ENCODE measurements around the gene OR5A1. TPM values are rescaled to one million over a fixed set of nuclear protein-coding genes. Genes with fewer than 3 reads are reported as not detected.

The OR5A1 gene
- total RNA-seq, result not detected

DNA sequence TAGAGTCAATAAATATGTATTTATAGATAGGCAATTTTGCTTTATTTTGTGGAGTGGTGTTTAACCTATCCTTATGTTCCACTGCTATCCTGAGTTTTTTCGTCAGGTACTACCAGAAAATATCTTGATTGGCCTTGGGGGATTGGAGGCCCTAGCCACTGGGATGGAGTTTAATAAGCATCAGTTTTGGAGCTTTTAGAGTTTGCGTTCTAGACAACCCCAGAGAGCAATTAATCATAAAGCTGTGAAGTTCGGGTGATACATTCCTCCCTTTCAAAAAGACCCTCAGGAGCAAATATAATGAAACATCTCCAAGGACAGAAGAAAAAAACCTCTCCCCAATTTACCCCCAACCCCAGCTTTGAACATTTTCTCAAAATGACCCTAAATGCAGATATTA is at the start of gene OR5A1:
OR5A1 (plus strand) TSS at position 301 of the 400 bp plus-strand sequence. CDS start 6,700 bp downstream, outside the sequence.
- H3K4me1 ChIP-seq, result no peaks in the 10 kb centered on the region
- no peaks in the 10 kb centered on the region for H3K36me3 ChIP-seq
- H3K27ac ChIP-seq, result no peak within 1 kb of the TSS
- H3K9me3 ChIP-seq, result no peaks in the 10 kb centered on the region
- WGBS, 2 donors (ENCODE audit: low coverage in 1 of 2), result 52 to 89% methylated on average over 2 of the region's 3 CpGs
- no peak for TF ChIP-seq POLR2A (IDR thresholded peaks at IDR 0.05)
- no peak for TF ChIP-seq POLR2AphosphoS5 (IDR thresholded peaks at IDR 0.05)
- no peak for TF ChIP-seq EP300 (IDR thresholded peaks at IDR 0.05)
- ATAC-seq, result no peak
- H3K4me3 ChIP-seq, result no peak within 1 kb of the TSS
- H3K27me3 ChIP-seq, result no peaks in the 10 kb centered on the region

DNA sequence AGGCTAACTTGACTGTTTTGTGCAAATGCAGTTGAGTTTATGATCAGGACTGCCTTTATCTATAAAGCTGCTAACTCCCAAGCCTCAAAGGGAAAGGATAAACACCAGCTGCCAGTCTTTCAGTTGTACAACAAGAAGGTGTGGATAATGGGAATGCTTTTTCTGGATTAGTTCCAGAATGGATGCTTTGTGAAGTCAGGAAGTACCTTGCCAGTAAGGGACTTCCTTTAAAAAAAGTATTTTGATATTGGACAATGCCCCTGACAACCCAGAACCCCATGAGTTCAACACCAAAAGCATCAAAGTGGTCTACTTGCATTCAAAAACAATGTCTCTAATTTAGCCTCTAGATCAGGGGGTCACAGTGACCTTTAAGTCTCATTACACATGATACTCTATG is 42.1 kb upstream of the OR5A1 start:
- no peak overlapping the region for H3K27ac ChIP-seq
- no peaks in the 10 kb centered on the region for H3K9me3 ChIP-seq
- H3K4me1 ChIP-seq, result no peaks in the 10 kb centered on the region
- ATAC-seq, result no peak
- H3K4me3 ChIP-seq, result no peak overlapping the region
- no peaks in the 10 kb centered on the region for H3K36me3 ChIP-seq
- H3K27me3 ChIP-seq, result no peaks in the 10 kb centered on the region
- no peak for TF ChIP-seq POLR2A (IDR thresholded peaks at IDR 0.05)
- TF ChIP-seq, protein P1, sequence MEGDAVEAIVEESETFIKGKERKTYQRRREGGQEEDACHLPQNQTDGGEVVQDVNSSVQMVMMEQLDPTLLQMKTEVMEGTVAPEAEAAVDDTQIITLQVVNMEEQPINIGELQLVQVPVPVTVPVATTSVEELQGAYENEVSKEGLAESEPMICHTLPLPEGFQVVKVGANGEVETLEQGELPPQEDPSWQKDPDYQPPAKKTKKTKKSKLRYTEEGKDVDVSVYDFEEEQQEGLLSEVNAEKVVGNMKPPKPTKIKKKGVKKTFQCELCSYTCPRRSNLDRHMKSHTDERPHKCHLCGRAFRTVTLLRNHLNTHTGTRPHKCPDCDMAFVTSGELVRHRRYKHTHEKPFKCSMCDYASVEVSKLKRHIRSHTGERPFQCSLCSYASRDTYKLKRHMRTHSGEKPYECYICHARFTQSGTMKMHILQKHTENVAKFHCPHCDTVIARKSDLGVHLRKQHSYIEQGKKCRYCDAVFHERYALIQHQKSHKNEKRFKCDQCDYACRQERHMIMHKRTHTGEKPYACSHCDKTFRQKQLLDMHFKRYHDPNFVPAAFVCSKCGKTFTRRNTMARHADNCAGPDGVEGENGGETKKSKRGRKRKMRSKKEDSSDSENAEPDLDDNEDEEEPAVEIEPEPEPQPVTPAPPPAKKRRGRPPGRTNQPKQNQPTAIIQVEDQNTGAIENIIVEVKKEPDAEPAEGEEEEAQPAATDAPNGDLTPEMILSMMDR (IDR thresholded peaks at IDR 0.05), result no peak
- no peak for TF ChIP-seq EP300 (IDR thresholded peaks at IDR 0.05)
- no peak for TF ChIP-seq POLR2AphosphoS5 (IDR thresholded peaks at IDR 0.05)

DNA sequence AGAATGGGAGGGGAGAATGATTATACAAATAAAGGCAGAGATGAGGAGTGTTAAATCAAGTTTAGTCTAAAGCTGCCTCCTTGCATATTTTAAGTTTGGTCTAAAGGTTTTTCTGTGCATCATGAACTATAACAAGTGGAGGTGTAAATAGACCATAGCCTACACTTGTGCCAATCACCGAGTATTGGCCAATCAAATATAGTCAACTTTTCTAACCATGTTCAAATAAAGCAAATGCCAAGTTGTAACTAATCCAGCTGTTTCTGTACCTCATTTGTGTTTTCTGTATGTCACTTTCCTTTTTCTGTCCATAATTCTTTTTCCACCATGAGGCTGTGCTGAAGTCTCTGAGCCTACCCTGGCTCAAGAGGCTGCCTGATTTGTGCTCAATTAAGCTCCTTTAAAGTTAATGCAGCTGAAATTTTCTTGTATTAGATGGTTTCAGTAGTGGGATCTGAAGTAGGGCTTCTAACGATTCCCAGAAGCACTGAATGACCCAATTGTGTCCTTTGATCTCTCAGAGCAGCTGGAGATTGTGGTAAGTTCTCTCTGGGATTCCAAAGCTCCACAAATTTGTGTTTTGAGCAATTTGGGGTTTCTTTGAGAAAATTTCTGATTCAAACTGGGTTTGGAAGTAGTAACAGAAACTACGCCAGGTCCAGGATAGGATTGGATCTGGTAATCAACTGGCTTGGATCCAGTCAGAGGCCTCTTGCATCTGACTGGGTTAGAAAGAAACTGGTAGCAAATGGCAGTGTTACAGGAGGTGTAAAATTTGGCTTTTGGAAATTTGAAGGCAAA is 35.6 kb upstream of the OR5A1 start:
- TF ChIP-seq, protein P1 (IDR thresholded peaks at IDR 0.05), result no peak
- TF ChIP-seq POLR2A (IDR thresholded peaks at IDR 0.05) (no peak), POLR2AphosphoS5 (IDR thresholded peaks at IDR 0.05) (no peak), EP300 (IDR thresholded peaks at IDR 0.05) (no peak)
- no peaks in the 10 kb centered on the region for H3K36me3 ChIP-seq
- H3K4me1 ChIP-seq, result no peaks in the 10 kb centered on the region
- ATAC-seq, result no peak
- H3K4me3 ChIP-seq, result no peak overlapping the region
- 65 to 90% methylated on average over 2 to 3 of the region's 3 CpGs for WGBS, 2 donors (ENCODE audit: low coverage in 1 of 2)
- H3K9me3 ChIP-seq, result no peaks in the 10 kb centered on the region
- H3K27me3 ChIP-seq, result no peaks in the 10 kb centered on the region
- H3K27ac ChIP-seq, result no peak overlapping the region

DNA sequence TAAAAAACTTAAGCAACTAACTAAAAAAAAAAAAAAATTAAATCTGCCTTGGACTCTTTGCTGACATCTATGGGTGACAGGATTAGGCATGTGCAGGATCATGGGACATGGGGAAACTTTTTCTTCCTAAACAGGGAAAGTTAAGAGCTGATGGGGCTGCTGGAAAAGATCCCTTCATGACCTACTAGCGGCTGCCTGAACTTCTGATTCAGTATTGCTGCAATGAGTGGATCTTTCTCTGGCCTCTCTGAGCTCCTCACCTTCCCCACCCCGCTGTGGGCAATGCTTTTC is 35.1 kb upstream of the OR5A1 start:
- no peaks in the 10 kb centered on the region for H3K27me3 ChIP-seq
- no peaks in the 10 kb centered on the region for H3K4me1 ChIP-seq
- no peak for ATAC-seq
- no peak for TF ChIP-seq POLR2A (IDR thresholded peaks at IDR 0.05)
- TF ChIP-seq POLR2AphosphoS5 (IDR thresholded peaks at IDR 0.05), result no peak
- no peak for TF ChIP-seq EP300 (IDR thresholded peaks at IDR 0.05)
- TF ChIP-seq, protein P1 (IDR thresholded peaks at IDR 0.05), result no peak
- WGBS, 2 donors (ENCODE audit: low coverage in 1 of 2), result 30 to 52% methylated on average over 2 of the region's 2 CpGs
- no peaks in the 10 kb centered on the region for H3K9me3 ChIP-seq
- no peak overlapping the region for H3K27ac ChIP-seq
- H3K36me3 ChIP-seq, result no peaks in the 10 kb centered on the region
- H3K4me3 ChIP-seq, result no peak overlapping the region

DNA sequence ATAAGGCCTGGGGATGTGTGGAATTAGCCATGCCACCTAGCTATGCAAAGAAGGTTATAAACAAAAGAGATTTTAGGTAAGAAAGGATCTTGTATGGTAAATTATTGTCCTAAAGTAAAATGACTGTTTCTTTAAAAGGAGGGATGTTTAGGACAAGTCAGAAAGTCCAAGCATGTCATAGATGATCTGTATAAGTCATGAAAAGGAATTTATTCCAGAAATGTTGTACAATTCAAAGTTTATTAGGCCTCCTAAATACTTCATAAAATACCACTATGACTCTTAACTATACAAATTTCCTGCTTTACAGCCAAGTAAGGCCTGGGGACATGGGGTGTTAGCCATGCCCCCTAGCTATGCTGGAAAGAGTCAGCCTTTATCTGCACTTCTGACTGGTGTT is 32.7 kb upstream of the OR5A1 start:
- TF ChIP-seq POLR2A (IDR thresholded peaks at IDR 0.05) (no peak), EP300 (IDR thresholded peaks at IDR 0.05) (no peak), POLR2AphosphoS5 (IDR thresholded peaks at IDR 0.05) (no peak)
- TF ChIP-seq, protein P1 (IDR thresholded peaks at IDR 0.05), result no peak
- H3K36me3 ChIP-seq, result no peaks in the 10 kb centered on the region
- H3K4me1 ChIP-seq, result no peaks in the 10 kb centered on the region
- ATAC-seq, result no peak
- no peak overlapping the region for H3K27ac ChIP-seq
- no peak overlapping the region for H3K4me3 ChIP-seq
- no peaks in the 10 kb centered on the region for H3K27me3 ChIP-seq
- peaks cover 0 to 6% (median 0%) of the 10 kb centered on the region in 3 donors for H3K9me3 ChIP-seq

Data from gastroesophageal sphincter (tissue), 4 donors.